ENCODE results near the gene GRIK1.

Gene GRIK1

GRCh38 chr21:29786496-29787360, 153.1 kb downstream of the GRIK1 start:
- DNase-seq (ENCODE audit: low read depth) = no peak

- no peak for DNase-seq (ENCODE audit: low read depth)
These were observed 162.6 kb downstream of the GRIK1 start for GRCh38 chr21:29777160-29777559.

- DNase-seq (ENCODE audit: low read depth) = no peak
These were observed 164.3 kb downstream of the GRIK1 start for GRCh38 chr21:29775462-29775861.

GRCh38 chr21:29771491-29772066, 168.2 kb downstream of the GRIK1 start:
- DNase-seq (ENCODE audit: low read depth) = no peak

GRCh38 chr21:29763674-29764073, 176.1 kb downstream of the GRIK1 start:
- DNase-seq (ENCODE audit: low read depth) = no peak

GRCh38 chr21:29762570-29763082, 177.2 kb downstream of the GRIK1 start:
- DNase-seq (ENCODE audit: low read depth) = no peak

GRCh38 chr21:29753216-29753615, 186.6 kb downstream of the GRIK1 start:
- DNase-seq (ENCODE audit: low read depth) = no peak

GRCh38 chr21:29751473-29752185, 188.2 kb downstream of the GRIK1 start:
- DNase-seq (ENCODE audit: low read depth) = no peak

- DNase-seq (ENCODE audit: low read depth) = no peak
These were observed 189.8 kb downstream of the GRIK1 start for GRCh38 chr21:29749957-29750356.

- no peak for DNase-seq (ENCODE audit: low read depth)
These were observed 190.6 kb downstream of the GRIK1 start for GRCh38 chr21:29749223-29749622.

GRCh38 chr21:29748391-29749167, 191.2 kb downstream of the GRIK1 start:
- DNase-seq (ENCODE audit: low read depth) = no peak

GRCh38 chr21:29741761-29742160, 198.0 kb downstream of the GRIK1 start:
- no peak for DNase-seq (ENCODE audit: low read depth)

- DNase-seq (ENCODE audit: low read depth) = no peak
These were observed 200.6 kb downstream of the GRIK1 start for GRCh38 chr21:29739176-29739575.

GRCh38 chr21:29738730-29739129, 201.1 kb downstream of the GRIK1 start:
- no peak for DNase-seq (ENCODE audit: low read depth)

- DNase-seq (ENCODE audit: low read depth) = no peak
These were observed 202.6 kb downstream of the GRIK1 start for GRCh38 chr21:29737186-29737585.

- DNase-seq (ENCODE audit: low read depth) = no peak
These were observed 209.5 kb downstream of the GRIK1 start for GRCh38 chr21:29730281-29730680.

GRCh38 chr21:29726044-29726443, 213.8 kb downstream of the GRIK1 start:
- DNase-seq (ENCODE audit: low read depth) = no peak

GRCh38 chr21:29725025-29725736, 214.6 kb downstream of the GRIK1 start:
- no peak for DNase-seq (ENCODE audit: low read depth)

- no peak for DNase-seq (ENCODE audit: low read depth)
These were observed 217.8 kb downstream of the GRIK1 start for GRCh38 chr21:29721964-29722363.

GRCh38 chr21:29721221-29721620, 218.6 kb downstream of the GRIK1 start:
- DNase-seq (ENCODE audit: low read depth) = no peak

- DNase-seq (ENCODE audit: low read depth) = no peak
These were observed 220.3 kb downstream of the GRIK1 start for GRCh38 chr21:29719521-29719920.

All from activated T-helper 9 cell treated with anti-CD3 and anti-CD28 coated beads, Interleukin-2, amount 50 U/mL, for 16 hours (primary cell).